COLO668 (cell line): ENCODE results near the gene LIMA1.

ENCODE experiments used
- DNase-seq: peaks from one replicate; lab custom pipeline; 2025; ENCODE audit not compliant: unreplicated experiment; lab: John Stamatoyannopoulos, UW

The LIMA1 gene

GRCh38 chr12:50192236-50192635 lies 91.1 kb downstream of the LIMA1 start:
- no peak for DNase-seq

GRCh38 chr12:50190859-50191258 lies 92.5 kb downstream of the LIMA1 start:
- DNase-seq: no peak

GRCh38 chr12:50188875-50189575 lies 94.3 kb downstream of the LIMA1 start:
- DNase-seq: no peak

DNA sequence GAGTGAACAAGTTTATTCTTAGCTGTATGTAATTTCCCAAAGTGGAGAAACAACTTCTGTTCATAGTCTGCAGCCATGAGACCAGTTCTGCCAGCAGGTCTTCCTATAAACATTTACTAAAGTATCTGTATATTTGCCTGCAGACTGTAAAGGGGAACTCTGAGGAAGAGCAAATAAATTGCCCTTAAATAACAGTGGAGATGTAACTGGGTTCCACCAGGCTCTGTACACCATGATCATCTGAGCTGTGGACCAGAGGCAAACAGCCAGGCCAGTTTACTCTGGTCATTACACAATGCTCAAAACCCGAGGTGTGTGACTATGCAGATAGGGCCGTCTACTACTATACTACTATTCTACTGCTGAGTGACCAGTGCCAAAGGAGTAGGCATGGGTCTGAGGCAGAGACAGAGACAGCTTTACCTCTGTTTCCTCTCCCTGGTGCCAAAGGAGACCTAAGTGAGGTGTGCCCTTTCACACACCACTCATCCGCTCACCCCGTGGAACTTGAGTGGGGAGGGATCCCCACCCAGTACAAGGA lies 95.0 kb downstream of the LIMA1 start:
- no peak for DNase-seq

GRCh38 chr12:50187084-50187900 lies 96.0 kb downstream of the LIMA1 start:
- DNase-seq: no peak

- no peak for DNase-seq
Observed at GRCh38 chr12:50186681-50187080, 96.6 kb downstream of the LIMA1 start.

DNA sequence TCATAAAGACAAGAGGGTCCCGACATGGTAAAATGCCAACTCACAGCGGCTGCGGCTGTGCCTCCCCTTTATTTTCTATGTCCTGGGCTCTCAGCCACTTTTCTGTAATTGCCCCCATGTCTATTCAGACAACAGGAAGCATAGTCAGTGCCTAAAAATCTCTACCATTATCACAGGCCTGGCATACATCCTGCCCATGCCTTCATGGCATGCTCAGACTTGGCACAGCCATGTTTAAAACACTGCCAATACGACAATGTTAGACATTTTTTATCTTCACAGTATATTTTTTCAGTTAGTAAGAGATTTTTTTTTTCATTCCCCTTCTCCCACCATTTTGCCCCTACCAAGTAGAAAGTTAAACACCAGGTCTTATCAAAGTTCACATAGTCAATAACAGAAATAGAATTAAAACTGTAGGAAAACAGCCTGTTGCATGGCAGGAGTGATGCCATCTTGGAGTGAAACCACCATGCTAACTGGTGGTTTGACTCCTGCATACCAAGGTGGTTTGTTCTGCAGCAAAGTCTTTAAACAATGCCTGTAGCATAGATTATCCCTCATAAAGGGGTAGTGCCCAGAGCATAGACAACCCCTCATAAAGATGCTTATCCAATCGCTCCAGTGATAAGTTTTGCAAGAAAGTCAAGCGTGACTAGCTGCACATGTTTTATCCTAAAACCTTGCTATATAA lies 97.2 kb downstream of the LIMA1 start:
- no peak for DNase-seq

DNA sequence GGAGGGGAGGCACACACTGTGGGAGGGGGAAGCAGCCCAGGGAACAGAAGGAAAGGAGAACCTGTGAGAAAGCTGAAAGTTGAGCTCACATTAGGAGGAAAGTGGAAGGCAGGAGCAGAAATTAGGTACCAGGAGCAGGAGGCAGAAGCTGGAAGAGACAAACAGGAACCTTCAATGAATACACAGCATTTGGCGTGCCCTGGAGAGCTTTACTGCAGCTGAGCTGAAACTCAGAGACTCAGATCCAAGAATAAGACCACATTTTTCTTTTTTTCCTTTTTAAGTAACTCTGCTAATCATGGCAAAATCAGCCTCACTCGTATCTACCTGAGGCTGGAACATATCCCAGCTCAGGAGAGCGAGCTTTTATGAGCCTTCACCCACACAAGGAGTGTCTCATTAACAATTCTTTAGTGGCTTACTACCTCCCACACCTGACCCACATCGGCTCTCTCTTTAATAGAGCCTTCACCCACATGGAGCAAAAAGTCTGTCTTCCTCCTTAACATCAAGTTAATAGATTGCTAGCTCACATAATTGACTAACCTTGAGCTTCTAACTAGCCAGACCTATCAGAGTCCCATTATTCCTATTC lies 97.9 kb downstream of the LIMA1 start:
- DNase-seq: no peak

DNA sequence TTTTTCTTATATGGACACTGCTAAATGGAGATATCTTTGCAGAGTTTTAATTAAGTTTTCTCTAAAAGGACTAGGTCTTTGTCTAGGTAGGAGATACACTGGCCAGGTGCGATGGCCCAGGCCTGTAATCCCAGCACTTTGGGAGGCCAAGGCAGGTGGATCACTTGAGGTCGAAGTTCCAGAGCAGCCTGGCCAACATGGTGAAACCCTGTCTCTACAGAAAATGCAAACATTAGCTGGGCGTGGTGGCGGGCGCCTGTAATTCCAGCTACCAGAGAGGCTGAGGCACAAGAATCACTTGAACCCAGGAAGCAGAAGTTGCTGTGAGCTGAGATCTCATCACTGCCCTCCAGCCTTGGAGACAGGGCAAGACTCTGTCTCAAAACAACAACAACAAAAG lies 99.1 kb downstream of the LIMA1 start:
- no peak for DNase-seq

DNA sequence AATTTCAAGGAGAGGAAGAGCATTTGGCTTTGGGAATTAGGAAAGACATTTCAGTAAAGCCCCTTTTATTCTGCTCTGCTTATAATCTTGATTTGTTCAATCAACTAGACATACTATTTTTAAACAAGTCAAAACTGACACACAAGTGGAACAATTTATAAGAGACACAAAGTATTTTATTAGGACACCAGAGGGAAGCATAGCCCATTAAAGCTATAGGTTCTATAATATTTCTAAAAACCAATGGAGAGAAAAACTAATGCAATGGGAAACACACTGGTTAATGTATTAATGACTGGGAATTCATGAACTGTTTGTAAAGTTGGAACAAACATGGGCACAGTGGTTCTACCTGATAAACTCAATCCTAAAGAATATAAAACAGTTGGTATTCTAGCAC lies 100.9 kb downstream of the LIMA1 start:
- DNase-seq: no peak

DNA sequence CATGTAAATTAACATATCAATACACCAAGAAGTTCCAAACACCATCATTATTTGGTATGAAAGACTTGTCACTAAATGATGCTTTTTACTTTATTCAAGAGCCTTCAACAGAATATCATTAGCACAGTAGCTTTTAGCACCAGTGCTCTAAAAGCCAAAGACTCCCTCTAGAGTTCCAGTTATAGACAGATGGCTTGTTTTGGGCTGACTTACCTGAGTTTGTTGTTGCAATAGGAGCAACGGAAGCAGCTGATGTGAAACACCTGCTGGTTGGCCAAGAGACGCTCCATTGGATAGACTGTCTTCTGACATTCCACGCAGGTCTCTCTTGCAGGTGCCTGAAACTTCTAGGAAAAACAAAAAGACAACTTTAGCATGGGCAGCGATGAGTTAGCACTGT lies 101.6 kb downstream of the LIMA1 start:
- no peak for DNase-seq

DNA sequence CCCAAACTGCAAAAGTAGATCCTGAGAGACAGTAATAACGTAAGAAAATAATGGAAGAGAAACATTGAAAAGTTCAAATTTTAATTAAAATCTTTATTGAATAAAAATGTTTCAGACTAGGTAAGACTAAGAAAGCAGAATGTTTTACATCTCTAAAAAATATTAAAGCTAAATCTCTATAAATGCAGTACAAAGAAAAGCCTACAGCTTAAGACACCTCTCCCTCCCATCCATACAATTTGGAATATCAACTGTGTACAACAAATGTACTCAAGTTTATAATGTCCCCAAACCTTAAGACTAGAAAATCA lies 107.6 kb downstream of the LIMA1 start:
- no peak for DNase-seq

GRCh38 chr12:50174971-50175715 lies 108.2 kb downstream of the LIMA1 start:
- DNase-seq: peak; percentile 2

GRCh38 chr12:50167049-50167828 lies 116.1 kb downstream of the LIMA1 start, which contains the start of gene CERS5:
TSS of gene CERS5 (minus strand) at chr12:50167369. CDS start at chr12:50167297, 72 bp downstream.
- peak; percentile 94 for DNase-seq

- no peak for DNase-seq
Observed at GRCh38 chr12:50166799-50167048, 116.6 kb downstream of the LIMA1 start.

GRCh38 chr12:50164963-50165362 lies 118.4 kb downstream of the LIMA1 start:
- no peak for DNase-seq

GRCh38 chr12:50162230-50162629 lies 121.1 kb downstream of the LIMA1 start:
- no peak for DNase-seq

- DNase-seq: no peak
Observed at GRCh38 chr12:50160643-50161042, 122.7 kb downstream of the LIMA1 start.

DNA sequence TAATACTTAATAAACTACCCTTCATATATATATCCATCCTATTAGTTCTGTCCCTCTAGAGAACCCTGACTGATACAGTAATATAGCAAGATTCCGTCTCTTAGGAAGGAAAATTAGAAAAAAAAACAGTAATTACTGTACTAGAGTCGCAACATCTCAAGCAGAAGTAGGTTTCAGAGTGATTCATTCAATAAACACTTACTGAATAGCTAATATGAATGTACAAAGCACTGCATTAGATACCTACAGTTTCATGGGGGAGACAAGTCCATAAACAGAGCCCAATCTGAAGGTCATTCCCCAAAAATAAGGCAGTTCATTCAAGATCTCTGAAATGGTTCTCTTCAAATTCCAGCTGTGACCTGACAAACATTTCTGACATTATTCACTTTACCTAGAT lies 126.1 kb downstream of the LIMA1 start:
- no peak for DNase-seq

GRCh38 chr12:50156641-50157040 lies 126.7 kb downstream of the LIMA1 start:
- no peak for DNase-seq
